HG02970 (cell line): ENCODE measurements around the gene PANX1.
"Not testable (repeated sequence)": the region's sequence is repeated elsewhere in the genome, so short reads cannot be mapped to it uniquely, and the experiment has no call there.

Source experiments
- ATAC-seq: cut with Tn5 transposase; IDR thresholded peaks from one replicate; pipeline ENCODE4 v1.9.1; 2021; ENCODE audit warnings: mild to moderate bottlenecking, moderate library complexity, moderate number of reproducible peaks; ENCODE audit not compliant: unreplicated experiment, low FRiP score

The PANX1 gene, protein sequence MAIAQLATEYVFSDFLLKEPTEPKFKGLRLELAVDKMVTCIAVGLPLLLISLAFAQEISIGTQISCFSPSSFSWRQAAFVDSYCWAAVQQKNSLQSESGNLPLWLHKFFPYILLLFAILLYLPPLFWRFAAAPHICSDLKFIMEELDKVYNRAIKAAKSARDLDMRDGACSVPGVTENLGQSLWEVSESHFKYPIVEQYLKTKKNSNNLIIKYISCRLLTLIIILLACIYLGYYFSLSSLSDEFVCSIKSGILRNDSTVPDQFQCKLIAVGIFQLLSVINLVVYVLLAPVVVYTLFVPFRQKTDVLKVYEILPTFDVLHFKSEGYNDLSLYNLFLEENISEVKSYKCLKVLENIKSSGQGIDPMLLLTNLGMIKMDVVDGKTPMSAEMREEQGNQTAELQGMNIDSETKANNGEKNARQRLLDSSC

GRCh38 chr11:94128746-94129511 lies at the start of gene PANX1:
Gene PANX1, plus strand, starts transcription at chr11:94128841. Its CDS starts 472 bp downstream, at chr11:94129313.
- ATAC-seq: peak; percentile 85

DNA sequence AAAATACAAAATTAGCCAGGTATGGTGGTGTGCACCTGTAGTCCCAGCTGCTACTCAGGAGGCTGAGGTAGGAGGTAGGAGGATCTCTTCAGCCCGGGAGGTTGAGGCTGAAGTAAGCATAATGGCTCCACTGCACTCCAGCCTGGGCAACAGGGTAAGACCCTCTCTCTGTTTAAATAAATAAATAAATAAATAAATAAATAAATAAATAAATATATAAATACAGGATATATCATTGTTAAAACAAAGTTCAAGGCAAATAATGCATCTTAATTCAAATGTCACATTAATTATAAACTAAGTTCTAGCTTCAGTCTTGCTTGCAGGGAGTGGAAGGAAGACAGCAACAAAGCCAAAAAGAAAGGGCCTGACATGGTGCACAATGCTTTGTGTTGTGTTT lies 44.5 kb upstream of the PANX1 start:
- no peak for ATAC-seq

- ATAC-seq: no peak
Observed at GRCh38 chr11:94088906-94089305, 39.7 kb upstream of the PANX1 start.

GRCh38 chr11:94089341-94089740 lies 39.3 kb upstream of the PANX1 start:
- ATAC-seq: no peak

- ATAC-seq: no peak
Observed at GRCh38 chr11:94090401-94090800, 38.2 kb upstream of the PANX1 start.

GRCh38 chr11:94091091-94091490 lies 37.5 kb upstream of the PANX1 start:
- ATAC-seq: no peak

- ATAC-seq: no peak
Observed at GRCh38 chr11:94100253-94100652, 28.4 kb upstream of the PANX1 start.

- no peak for ATAC-seq
Observed at GRCh38 chr11:94103471-94103870, 25.2 kb upstream of the PANX1 start.

DNA sequence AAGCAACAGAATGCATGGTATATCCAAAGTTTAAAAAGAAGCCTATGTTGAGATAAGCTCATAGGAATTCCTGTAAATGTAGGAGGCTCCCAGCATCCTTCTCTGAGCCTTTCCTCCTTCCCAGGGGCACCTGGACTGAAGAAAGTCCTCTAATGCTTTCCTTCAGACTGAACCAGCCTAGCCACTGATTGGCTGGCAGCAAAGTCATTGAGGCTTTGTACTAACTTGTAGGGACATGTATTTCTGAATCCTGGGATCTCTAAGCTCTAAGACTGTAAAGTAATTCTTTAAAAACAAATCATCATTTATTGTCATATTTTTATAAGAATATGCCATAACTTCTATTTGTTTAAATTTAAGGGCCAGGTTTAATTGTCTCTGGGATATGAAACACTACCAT lies 23.9 kb upstream of the PANX1 start:
- no peak for ATAC-seq

- ATAC-seq: no peak
Observed at GRCh38 chr11:94106716-94107115, 21.9 kb upstream of the PANX1 start.

- no peak for ATAC-seq
Observed at GRCh38 chr11:94107363-94107762, 21.3 kb upstream of the PANX1 start.

- no peak for ATAC-seq
Observed at GRCh38 chr11:94111241-94111640, 17.4 kb upstream of the PANX1 start.

- ATAC-seq: no peak
Observed at GRCh38 chr11:94111660-94112059, 17.0 kb upstream of the PANX1 start.

DNA sequence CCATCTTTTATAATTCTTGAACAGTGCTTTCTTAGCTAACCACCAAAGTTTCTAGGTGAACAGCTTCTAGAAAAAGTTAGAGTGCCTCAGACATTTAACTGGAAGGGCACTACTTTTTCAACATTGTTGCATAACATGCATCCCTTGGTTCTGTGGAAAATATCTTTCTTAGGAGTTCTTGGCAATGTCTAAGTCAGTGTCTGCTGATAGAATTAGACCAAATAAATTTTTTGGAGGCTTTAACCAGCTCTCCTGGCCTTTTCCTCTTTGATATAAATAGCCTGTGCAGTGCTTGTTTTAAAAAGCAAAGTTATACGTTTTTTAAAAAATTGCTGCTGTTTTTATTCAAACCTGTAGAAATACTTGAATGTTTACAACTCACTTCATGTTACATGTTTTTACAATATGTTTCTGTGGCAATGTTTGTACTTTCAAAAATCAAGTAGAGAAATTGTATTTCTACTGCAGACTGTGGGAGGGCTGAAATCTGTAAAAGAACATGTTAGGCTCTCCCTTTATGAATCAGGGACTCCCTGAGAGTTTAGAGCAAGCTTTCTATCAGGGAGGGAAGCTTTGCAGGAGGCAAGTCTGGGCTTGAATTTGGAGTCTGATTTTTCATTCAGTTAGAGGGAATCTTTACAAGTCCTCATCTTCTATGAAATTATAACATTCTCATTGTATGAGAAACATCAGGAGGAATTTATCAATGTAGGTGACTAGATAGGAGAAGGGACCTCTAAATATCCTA lies 16.3 kb upstream of the PANX1 start:
- ATAC-seq: no peak

GRCh38 chr11:94117197-94117574 lies 11.5 kb upstream of the PANX1 start:
- no peak for ATAC-seq

DNA sequence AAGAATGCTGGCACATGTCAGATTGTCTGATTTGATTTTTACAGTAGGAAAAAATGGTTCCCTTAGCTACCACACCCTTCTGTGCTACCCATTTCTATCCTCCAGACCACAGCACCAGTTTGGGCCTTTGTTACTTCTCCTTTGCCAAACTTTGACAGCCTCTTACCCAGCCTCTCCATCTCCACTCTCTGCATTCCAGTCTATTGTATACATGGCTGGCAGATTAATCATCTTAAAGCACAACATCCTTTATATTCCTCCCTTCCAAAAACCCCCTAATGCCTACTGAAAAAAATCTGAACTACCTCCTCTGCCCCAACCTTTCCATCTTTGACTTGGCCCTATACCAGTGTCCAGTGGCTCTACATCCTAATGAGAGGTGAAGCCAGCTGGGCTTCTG lies 10.8 kb upstream of the PANX1 start:
- ATAC-seq: no peak

DNA sequence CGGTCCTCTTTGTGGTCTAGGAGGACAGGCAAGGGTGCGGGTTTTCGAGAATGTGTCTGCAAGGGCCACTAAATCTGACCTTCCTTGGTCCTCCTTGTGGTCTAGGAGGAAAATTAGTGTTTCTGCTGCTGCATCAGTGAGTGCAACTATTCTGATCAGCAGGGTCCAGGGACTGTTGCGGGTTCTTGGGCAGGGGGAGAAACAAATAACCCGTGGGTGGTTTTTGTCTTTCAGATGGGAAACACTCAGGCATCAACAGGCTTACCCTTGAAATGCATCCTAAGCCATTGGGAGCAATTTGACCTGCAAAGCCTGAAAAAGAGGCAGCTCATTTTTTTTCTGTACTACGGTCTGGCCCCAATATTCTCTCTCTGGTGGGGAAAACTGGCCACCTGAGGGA lies 9.0 kb upstream of the PANX1 start:
- not testable (repeated sequence) for ATAC-seq

- not testable (repeated sequence) for ATAC-seq
Observed at GRCh38 chr11:94120516-94120915, 8.1 kb upstream of the PANX1 start.

DNA sequence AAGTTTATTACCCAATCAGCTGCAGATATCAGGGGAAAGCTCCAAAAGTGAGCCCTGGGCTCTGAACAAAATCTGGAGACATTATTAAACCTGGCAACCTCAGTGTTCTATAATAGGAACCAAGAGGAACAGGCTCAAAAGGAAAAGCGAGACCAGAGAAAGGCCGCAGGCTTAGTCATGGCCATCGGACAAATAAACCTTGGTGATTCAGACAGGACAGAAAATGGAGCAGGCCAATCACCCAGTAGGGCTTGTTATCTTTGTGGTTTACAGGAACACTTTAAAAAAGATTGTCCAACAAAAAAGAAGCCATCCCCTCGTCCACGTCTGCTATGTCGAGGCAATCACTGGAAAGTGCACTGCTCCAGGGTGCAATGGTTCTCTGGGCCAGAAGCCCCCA lies 7.7 kb upstream of the PANX1 start:
- ATAC-seq: no peak

DNA sequence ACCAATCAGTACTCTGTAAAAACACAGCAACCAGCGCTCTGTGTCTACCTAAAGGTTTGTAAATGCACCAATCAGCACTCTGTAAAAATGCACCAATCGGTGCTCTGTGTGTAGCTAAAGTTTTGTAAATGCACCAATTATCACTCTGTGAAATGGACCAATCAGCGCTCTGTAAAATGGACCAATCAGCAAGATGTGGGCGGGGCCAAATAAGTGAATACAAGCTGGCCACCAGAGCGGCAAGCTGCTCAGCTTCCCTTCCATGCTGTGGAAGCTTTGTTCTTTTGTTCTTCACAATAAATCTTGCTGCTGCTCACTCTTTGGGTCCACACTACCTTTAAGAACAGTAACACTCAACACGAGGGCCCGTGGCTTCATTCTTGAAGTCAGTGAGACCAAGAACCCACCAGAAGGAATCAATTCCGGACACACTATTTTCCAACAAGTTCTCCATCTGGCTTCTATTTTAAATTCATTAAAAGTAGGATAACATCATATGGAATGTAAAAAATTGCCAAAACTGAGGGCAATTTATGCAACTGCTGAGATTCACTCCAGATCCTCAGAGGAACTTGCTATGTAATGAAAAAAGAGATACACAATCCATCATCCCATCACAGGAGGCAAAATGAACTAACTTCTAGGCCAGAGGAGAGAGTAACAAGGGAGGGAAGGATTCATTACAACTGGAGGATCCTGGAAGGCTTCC lies 3.1 kb upstream of the PANX1 start:
- ATAC-seq: no peak
